ENCODE data around the gene HOXB9. TPM values are rescaled to one million over a fixed set of nuclear protein-coding genes. Genes with fewer than 3 reads are reported as not detected.

HOXB9 gene
- total RNA-seq, 1 donor from 2014 or later = 0.58 TPM

DNA sequence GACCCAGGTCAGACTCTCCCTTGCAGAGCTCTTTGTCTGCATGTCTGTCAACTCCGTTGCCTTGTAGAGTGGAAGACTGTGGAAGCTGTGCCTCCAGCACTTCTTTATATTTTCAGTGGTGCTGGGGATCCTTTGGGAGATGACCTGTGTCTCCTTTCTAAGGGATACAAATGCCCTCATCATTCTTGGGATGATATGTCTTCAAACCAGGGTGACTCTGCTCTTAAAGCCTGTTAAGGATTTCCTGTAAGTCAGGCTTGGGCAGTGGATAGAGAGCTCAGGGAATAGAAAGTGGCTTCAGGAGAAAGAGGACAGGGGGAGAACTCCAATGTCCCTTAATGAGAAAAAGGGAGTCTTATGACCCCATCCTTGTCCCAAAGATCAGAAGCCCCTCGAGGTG, 37.6 kb downstream of the HOXB9 start:
- DNase-seq (ENCODE audit: low spot score) = no peak

DNA sequence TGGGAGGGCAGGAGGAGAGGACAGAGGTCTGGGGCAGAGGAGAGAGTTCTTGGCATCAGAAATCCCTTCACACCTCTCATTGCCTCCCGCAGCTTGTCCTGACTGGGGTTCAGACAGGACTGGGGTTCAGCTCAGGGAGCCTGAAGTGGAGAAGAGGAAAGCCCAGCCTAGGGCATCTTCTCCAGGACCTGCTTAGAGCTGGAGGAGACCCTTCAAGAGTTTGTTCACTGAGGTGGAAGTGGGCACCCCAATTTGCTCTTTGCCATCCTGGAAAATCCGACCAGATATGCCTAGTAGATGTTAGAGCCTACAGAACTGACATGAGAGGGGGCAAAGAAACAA, 38.1 kb downstream of the HOXB9 start:
- no peak for DNase-seq (ENCODE audit: low spot score)

DNA sequence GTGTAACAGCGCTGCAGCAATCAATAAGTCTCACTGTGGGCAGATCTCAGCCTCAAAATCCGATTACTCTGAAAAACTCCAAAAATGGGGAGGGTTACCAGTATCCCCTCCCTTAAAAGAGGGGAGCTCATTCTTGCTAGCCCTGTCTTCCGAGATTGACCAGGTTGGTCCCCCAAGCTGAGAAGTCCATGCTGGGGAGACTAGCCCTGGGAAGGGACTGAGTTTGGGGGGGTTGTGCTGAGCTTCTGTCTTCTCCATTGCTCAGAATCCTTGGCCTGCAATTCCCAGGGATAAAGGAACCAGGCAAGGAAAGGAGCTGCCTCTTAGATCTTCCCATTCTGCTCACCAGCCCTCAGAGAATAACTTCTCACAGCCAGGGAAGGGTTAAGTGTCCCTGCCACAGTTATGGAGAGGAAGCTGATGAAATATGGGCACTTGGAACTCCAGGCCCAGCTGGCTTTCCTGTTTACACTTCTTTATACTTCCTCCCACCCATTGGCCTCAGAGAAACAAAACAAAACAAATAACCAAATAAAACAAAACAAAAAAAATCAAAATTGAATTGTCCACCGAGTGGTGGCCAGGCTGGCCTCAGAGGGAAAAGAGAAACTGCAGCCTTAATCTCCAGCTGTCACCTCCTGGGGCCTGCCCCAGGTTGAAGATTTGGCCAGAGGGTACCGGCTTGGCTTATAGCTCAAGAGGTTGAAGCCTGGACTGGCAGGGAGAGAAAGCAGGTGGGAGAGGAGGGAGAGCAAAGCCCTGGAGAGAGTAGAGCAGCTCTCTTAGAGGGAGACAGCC, 38.7 kb downstream of the HOXB9 start:
- DNase-seq (ENCODE audit: low spot score) = no peak

GRCh38 chr17:48586355-48587258, 39.6 kb downstream of the HOXB9 start:
- DNase-seq (ENCODE audit: low spot score) = no peak

DNA sequence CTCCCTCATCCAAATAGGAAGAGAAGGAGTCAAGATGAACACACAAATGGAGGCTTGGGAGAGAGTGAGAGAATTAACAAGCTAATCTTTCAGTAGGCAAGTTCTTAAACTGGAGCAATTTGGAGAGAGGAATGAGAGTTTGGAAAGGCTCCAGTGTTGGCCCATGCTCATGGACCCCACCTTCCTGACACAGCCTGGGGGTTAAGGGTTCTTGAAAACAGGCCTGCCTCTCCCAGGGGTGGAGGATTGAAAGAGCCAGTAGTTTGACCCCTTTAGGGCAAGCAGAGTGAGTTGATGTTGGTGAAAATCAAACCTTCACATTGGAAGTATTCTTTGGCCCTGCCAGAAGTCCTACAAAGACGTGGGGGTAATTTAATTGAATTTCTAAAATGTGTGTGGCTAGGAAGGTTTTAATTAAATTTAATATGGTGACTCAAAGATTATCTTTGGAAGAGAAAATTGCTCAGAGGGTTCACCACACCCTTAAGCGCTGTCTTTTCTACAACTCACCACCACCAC, 41.9 kb downstream of the HOXB9 start:
- no peak for DNase-seq (ENCODE audit: low spot score)

- no peak for DNase-seq (ENCODE audit: low spot score)
Observed at GRCh38 chr17:48583708-48584222, 42.4 kb downstream of the HOXB9 start.

- no peak for DNase-seq (ENCODE audit: low spot score)
Observed at GRCh38 chr17:48582750-48583069, 43.4 kb downstream of the HOXB9 start.

DNA sequence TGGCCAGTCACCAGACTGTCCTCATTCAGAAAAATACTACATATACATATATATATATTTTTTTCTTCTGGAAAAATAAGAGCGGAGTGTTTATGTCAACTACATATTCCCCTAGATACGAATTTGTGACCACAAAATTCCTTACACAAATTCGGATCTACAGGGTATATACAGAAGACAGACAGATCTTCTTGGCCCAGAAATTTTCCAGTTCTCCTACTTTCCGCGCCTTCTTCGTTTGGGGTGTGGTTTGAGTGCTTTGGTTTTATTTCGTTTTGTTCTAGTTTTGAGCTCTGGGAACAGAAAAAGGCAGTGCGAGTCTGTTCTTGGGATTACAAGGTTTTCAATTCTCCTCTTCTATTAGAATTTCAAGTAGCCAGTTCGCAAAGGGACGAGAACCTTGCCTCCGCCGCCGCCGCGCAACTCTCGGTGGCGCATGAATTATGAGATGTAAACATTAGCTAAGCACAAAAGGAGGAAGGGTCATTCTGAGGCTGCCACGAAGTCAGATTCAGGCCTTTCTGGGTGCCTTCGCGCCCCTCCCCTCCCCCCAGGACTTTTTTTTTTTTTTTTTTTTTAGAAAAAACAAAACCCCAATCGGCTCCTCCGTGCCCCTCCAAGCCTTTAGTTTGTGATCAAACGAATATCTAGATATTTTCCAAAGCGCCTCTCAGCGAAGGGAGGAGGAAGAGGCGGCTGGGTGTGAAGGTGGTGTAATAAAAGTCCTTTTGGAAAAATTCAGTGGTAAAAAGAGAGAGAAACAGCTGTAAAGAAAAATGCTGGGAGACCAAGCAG, 46.2 kb downstream of the HOXB9 start:
- DNase-seq (ENCODE audit: low spot score) = no peak

- DNase-seq (ENCODE audit: low spot score) = no peak
Observed at GRCh38 chr17:48579471-48579759, 46.7 kb downstream of the HOXB9 start.

- DNase-seq (ENCODE audit: low spot score) = no peak
Observed at GRCh38 chr17:48578616-48579470, 47.3 kb downstream of the HOXB9 start.

GRCh38 chr17:48577946-48578615, 48.1 kb downstream of the HOXB9 start, which contains the start of gene HOXB4:
HOXB4 (minus strand) TSS chr17:48578350; CDS start chr17:48578319, 31 bp downstream.
- no peak for DNase-seq (ENCODE audit: low spot score)

- DNase-seq (ENCODE audit: low spot score) = no peak
Observed at GRCh38 chr17:48577330-48577945, 48.7 kb downstream of the HOXB9 start.

DNA sequence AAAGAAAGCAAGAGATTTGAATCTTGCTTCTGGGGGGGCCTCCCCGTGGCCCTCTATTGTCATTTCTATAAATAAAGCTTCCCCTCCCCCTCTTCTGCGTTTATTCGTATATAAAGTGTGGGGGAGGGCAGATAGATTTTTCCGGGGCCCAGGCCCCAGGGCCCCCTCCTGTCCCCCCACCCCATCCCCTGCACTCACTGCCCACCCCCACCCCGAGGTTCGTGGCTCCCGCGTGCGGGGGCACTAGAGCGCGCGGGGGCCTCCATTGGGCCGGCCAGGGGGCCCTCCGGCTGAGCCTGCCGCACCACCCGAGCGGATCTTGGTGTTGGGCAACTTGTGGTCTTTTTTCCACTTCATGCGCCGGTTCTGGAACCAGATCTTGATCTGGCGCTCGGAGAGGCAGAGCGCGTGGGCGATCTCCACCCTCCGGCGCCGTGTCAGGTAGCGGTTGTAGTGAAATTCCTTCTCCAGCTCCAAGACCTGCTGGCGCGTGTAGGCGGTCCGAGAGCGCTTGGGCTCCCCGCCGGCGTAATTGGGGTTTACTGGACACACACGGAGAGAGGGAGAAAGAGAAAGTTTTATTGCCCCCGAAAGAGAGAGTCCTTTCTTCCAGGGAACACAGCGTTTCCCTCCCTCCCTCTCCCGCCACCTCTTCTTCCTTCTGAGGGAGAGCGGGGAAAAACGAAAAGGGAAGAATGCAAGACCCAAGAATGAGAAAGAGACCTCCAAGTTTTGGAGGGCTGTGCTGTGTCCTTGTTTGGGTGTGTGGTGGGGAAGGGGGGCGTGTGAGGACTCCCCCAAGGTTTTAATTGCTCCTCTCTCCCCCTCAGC, 49.5 kb downstream of the HOXB9 start:
- DNase-seq (ENCODE audit: low spot score) = no peak

GRCh38 chr17:48575673-48576478, 50.3 kb downstream of the HOXB9 start:
- no peak for DNase-seq (ENCODE audit: low spot score)

DNA sequence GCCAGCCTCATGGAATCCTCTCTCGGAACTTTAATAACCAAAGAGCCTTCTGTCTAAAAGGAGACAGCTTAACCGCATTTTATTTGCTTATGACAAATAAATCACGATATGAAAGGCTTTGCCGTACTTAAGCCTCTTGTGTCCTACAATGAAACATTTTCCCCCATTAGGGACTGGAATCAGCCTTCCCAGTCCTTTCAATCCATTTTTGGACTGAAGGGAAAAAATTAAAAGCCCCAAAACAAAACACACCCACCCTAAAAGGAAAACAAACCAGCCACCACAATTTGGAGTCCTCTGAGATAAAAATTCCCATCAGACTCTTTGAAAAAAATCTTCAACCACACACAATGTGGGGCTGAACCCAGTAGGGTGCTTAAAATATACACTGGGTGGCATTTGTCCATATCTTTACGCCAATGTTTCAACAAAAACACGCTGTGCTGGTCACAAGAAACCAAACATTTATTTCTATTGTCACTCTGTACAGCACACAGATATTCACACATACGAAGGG, 51.0 kb downstream of the HOXB9 start:
- DNase-seq (ENCODE audit: low spot score) = no peak

- DNase-seq (ENCODE audit: low spot score) = no peak
Observed at GRCh38 chr17:48574505-48575065, 51.6 kb downstream of the HOXB9 start.

DNA sequence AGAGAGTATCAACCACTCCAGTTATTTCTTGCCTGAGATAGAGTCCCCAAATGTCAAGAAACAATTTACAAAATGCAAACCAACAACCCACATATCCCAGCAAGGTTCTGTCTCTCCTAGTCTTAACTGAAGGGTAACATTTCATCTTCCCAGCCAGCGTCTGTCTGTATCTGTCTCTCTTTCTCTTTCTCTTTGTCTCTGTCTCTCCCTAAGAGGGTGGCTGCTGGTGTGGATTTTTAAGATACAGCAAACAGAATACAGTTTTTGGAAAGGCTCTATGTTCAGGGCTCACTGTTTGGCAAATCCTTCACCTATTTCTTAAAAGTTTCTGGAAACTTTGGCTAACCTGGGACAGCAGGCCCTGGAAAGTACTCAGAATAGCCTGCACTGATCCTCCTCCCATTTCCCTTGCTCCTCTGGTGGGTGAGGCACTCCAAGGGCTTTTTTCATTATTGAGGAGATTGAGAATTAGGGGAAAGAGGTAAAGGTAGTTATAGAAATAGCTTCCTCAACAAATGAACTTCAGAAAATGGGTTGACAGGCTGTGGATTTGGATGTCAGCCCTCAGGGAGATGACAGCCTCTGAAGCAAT, 54.2 kb downstream of the HOXB9 start:
- DNase-seq (ENCODE audit: low spot score) = no peak
